OCI-LY3 (cell line): ENCODE data around the gene B3GNT9.

Source experiments
- EZH2phosphoT487 ChIP-seq: fragments of 200-600 bp; shearing (Covaris generic); IDR thresholded peaks from 2 replicates; pipeline ENCODE4 v1.6.1; 2018; ENCODE audit warnings: antibody characterized with exemption, mixed run types, low read depth
- TF ChIP-seq, protein P1 (sequence below): fragments of 200-600, 300-600 bp; sonication (generic); IDR thresholded peaks from 2 replicates; pipeline ENCODE4 v1.5.1; 2014; ENCODE audit warnings: antibody characterized with exemption, low read length, low read depth

DNA sequence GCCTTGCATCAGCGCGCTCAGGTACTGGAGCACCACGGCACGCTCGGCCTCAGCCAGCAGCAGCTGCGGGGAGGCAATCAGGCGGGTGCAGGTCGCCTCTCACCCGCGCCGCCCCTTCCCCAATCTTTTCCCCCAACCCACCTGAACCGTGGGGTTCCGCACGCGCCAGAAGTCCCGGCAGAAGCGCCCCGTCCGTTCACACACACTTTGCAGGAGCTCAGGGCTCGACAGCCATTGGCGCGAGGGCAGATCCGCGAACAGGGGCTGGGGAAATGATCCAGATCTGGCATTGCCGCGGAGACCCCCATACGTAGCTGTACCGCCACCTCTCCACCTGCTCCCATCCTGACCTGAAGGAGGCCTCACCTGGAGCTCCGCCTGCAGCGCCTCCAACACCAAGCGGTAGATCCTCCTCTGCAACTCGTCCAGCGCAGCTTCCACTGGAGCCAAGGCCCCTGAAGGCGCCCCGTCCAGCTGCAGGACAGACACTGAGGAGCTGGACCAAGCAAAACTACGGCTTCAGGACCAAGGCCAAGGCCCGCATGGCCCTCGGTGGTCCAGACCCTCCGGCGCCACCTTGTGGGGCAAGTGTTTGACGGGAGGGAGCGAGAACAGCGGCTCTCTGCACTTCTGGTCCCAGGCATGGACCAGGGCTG is 34.3 kb upstream of the B3GNT9 start:
- TF ChIP-seq, protein P1, sequence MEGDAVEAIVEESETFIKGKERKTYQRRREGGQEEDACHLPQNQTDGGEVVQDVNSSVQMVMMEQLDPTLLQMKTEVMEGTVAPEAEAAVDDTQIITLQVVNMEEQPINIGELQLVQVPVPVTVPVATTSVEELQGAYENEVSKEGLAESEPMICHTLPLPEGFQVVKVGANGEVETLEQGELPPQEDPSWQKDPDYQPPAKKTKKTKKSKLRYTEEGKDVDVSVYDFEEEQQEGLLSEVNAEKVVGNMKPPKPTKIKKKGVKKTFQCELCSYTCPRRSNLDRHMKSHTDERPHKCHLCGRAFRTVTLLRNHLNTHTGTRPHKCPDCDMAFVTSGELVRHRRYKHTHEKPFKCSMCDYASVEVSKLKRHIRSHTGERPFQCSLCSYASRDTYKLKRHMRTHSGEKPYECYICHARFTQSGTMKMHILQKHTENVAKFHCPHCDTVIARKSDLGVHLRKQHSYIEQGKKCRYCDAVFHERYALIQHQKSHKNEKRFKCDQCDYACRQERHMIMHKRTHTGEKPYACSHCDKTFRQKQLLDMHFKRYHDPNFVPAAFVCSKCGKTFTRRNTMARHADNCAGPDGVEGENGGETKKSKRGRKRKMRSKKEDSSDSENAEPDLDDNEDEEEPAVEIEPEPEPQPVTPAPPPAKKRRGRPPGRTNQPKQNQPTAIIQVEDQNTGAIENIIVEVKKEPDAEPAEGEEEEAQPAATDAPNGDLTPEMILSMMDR = peak; percentile 85
- no peak for TF ChIP-seq EZH2phosphoT487
